Glutamatergic neuron (in vitro differentiated cells): Measurements from ENCODE around the gene RICTOR. TPM values are rescaled to one million over a fixed set of nuclear protein-coding genes. Genes with fewer than 3 reads are reported as not detected.

Experiments used
- DNase-seq: peaks from one replicate; pipeline ENCODE4 v3.0.0; 2022
- H3K27ac Mint-ChIP-seq: one replicate; pipeline ENCODE4 v1.8.0; 2020; ENCODE audit warnings: mild to moderate bottlenecking, mixed read lengths, inconsistent platforms; ENCODE audit not compliant: unreplicated experiment
- H3K27me3 Mint-ChIP-seq: one replicate; pipeline ENCODE4 v1.8.0; 2020; ENCODE audit warnings: mild to moderate bottlenecking, moderate library complexity, mixed read lengths, inconsistent platforms; ENCODE audit not compliant: unreplicated experiment
- H3K36me3 Mint-ChIP-seq: one replicate; pipeline ENCODE4 v1.8.0; 2020; ENCODE audit warnings: mild to moderate bottlenecking, mixed read lengths, inconsistent platforms; ENCODE audit not compliant: unreplicated experiment
- H3K4me1 Mint-ChIP-seq: one replicate; pipeline ENCODE4 v1.8.0; 2020; ENCODE audit warnings: mild to moderate bottlenecking, low read depth, mixed read lengths, inconsistent platforms; ENCODE audit not compliant: unreplicated experiment
- H3K4me3 Mint-ChIP-seq: one replicate; pipeline ENCODE4 v1.8.0; 2020; ENCODE audit warnings: mild to moderate bottlenecking, mixed read lengths, inconsistent platforms; ENCODE audit not compliant: unreplicated experiment
- H3K9me3 Mint-ChIP-seq: one replicate; pipeline ENCODE4 v1.8.0; 2020; ENCODE audit warnings: mild to moderate bottlenecking, moderate library complexity, mixed read lengths, inconsistent platforms; ENCODE audit not compliant: unreplicated experiment
- total RNA-seq: library from RNA; stranded (reverse); fragmentation: NEBNext Ultra II Directional; extraction: Animal tissue kit (Norgen Biotek cat#: 25700); gene quantifications from one replicate; pipeline ENCODE4 v1.2.1, GENCODE V29; 2021; ENCODE audit not compliant: unreplicated experiment
- TF ChIP-seq, protein P1 (sequence below): fragments of 200-600 bp; sonication (generic); IDR thresholded peaks from one replicate; pipeline ENCODE4 v1.5.0; 2021; ENCODE audit not compliant: partially characterized antibody, unreplicated experiment

The RICTOR gene
- total RNA-seq, 1 donor from 2014 or later, result 39.3 TPM

DNA sequence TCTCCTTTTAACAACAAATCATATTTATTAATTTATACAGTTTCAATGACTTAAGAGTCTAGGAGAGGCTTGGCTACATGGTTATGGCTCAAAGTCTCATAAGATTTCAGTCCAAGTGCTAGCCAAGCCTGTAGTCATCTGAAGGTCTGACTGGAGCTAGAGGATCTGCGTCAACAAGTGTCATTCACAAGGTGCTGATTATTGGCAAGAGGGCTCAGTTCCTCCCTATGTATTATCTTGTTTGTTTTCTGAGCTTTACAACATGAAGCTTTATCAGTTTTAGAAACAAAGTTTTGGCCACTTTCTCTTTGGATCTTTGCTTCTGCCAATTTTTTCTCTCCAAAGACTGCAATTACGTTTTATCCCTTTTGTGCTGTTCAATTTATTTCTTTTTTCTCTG is 94.7 kb downstream of the RICTOR start:
- no peak for DNase-seq
- TF ChIP-seq, protein P1, sequence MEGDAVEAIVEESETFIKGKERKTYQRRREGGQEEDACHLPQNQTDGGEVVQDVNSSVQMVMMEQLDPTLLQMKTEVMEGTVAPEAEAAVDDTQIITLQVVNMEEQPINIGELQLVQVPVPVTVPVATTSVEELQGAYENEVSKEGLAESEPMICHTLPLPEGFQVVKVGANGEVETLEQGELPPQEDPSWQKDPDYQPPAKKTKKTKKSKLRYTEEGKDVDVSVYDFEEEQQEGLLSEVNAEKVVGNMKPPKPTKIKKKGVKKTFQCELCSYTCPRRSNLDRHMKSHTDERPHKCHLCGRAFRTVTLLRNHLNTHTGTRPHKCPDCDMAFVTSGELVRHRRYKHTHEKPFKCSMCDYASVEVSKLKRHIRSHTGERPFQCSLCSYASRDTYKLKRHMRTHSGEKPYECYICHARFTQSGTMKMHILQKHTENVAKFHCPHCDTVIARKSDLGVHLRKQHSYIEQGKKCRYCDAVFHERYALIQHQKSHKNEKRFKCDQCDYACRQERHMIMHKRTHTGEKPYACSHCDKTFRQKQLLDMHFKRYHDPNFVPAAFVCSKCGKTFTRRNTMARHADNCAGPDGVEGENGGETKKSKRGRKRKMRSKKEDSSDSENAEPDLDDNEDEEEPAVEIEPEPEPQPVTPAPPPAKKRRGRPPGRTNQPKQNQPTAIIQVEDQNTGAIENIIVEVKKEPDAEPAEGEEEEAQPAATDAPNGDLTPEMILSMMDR, result no peak
- H3K27ac Mint-ChIP-seq, result no peak overlapping the region
- no peaks in the 10 kb centered on the region for H3K9me3 Mint-ChIP-seq
- no peaks in the 10 kb centered on the region for H3K36me3 Mint-ChIP-seq
- H3K4me3 Mint-ChIP-seq, result no peak overlapping the region
- H3K27me3 Mint-ChIP-seq, result no peaks in the 10 kb centered on the region
- H3K4me1 Mint-ChIP-seq, result no peaks in the 10 kb centered on the region

GRCh38 chr5:38978036-38978435 is 96.2 kb downstream of the RICTOR start:
- no peaks in the 10 kb centered on the region for H3K9me3 Mint-ChIP-seq
- H3K27me3 Mint-ChIP-seq, result no peaks in the 10 kb centered on the region
- H3K36me3 Mint-ChIP-seq, result no peaks in the 10 kb centered on the region
- H3K4me1 Mint-ChIP-seq, result no peaks in the 10 kb centered on the region
- no peak for DNase-seq
- no peak overlapping the region for H3K4me3 Mint-ChIP-seq
- TF ChIP-seq, protein P1, result no peak
- no peak overlapping the region for H3K27ac Mint-ChIP-seq

DNA sequence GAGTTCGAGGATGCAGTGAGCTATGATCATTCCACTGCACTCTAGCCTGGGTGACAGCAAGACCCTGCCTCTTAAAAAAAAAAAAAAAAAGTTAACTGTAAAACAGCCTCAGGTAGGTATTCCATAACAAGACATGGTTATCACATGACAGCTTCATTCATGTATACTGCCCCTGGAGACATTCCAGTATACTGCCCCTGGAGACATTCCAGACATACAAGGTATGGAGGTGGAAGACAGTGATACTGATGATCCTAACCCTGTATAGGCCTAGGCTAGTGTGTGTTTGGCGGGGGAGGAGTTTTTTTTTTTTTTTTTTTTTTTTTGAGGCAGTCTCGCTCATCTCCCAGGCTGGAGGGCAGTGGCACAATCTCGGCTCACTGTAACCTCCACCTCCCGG is 105.5 kb downstream of the RICTOR start:
- no peaks in the 10 kb centered on the region for H3K4me1 Mint-ChIP-seq
- no peak for DNase-seq
- TF ChIP-seq, protein P1, result no peak
- H3K36me3 Mint-ChIP-seq, result no peaks in the 10 kb centered on the region
- H3K27me3 Mint-ChIP-seq, result no peaks in the 10 kb centered on the region
- no peaks in the 10 kb centered on the region for H3K9me3 Mint-ChIP-seq
- no peak overlapping the region for H3K27ac Mint-ChIP-seq
- no peak overlapping the region for H3K4me3 Mint-ChIP-seq

- H3K4me3 Mint-ChIP-seq, result no peak overlapping the region
- no peaks in the 10 kb centered on the region for H3K36me3 Mint-ChIP-seq
- H3K4me1 Mint-ChIP-seq, result no peaks in the 10 kb centered on the region
- no peak for DNase-seq
- H3K27ac Mint-ChIP-seq, result no peak overlapping the region
- H3K9me3 Mint-ChIP-seq, result no peaks in the 10 kb centered on the region
- TF ChIP-seq, protein P1, result no peak
- H3K27me3 Mint-ChIP-seq, result no peaks in the 10 kb centered on the region
Measured at GRCh38 chr5:38961691-38962090, 112.5 kb downstream of the RICTOR start.

DNA sequence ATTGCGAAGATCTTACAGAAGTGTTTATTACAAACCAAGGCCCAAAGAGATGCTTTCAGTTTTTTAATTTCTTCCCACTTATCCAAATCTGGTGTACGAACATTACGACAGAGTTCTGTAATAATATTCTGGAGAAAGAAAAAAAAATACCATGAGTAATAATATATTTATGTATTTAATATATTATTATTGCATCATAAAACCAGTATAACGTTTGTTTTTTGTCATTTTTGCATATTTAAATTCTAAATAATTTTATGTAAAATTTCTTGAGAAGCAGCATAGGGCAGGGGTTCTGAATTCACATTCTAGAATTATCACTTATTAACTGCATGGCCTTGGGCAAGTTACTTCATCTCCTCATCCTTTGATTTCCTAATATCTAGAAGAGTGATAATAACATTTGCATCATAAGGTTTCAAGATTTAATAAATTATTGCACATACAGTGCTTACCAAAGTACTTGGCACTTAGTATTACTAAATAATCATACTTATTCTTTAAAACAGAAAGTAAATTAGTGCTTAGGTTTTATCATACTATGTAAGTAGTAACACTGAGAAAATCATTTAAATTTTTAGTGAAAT is 120.7 kb downstream of the RICTOR start:
- TF ChIP-seq, protein P1, result no peak
- Mint-ChIP-seq H3K36me3 (no peaks in the 10 kb centered on the region), H3K4me3 (no peak overlapping the region), H3K27ac (no peak overlapping the region), H3K27me3 (no peaks in the 10 kb centered on the region), H3K4me1 (no peaks in the 10 kb centered on the region), H3K9me3 (no peaks in the 10 kb centered on the region)
- no peak for DNase-seq
